ENCODE measurements around the gene SLC11A2. TPM values are rescaled to one million over a fixed set of nuclear protein-coding genes. Genes with fewer than 3 reads are reported as not detected.

Gene SLC11A2
- 51.8 and 52.1 TPM in 2 replicates for total RNA-seq

DNA sequence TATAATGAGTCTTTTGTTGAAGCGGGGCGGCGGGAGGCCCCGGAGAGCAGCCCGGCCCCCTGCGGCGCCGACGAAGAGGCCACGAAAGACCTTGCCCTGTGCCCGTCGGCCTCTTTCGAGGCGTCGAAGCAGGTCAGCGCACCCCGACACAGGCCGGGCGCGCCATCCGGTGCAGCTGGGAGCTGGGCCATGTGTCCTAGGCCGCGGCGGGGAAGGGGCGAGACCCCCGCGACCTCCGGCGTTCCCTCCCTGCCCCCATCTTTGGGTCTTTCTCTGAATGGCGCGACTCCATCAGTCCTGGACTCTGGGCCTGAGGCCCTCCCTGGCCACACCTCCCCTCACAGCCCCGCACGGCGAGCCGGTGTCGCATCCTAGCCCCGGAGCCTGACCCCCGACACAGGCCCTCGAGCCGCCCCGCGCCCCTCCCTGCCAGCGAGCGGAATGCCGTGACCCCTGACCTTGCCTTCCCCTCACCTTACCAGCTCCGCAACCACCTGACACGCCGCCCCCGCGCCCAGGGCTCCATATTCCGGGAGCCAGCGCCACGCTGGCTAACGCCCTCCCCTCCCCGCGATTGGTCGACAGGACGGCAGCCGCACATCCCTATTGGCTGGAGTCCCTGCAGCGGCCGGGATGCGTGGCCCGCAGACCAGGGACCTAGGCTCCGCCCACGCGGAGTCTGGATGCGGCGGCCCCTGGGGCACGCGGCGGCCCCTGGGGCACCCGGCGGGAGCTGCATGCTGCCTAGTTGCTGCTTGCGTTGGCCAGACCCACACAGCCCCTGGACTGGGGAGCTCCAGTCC, at the start of gene SLC11A2:
SLC11A2 (minus strand) TSS at position 549 of the 803 bp plus-strand sequence. CDS start 15,656 bp downstream, outside the sequence.
- intact Hi-C loops (cut with micrococcal nuclease): loop anchor here (1.0 to 10.0 kb wide), 12 partner anchors 17 to 929 kb away; partner anchors contain the start of genes ACVR1B, CSRNP2, DAZAP2 and LARP4

DNA sequence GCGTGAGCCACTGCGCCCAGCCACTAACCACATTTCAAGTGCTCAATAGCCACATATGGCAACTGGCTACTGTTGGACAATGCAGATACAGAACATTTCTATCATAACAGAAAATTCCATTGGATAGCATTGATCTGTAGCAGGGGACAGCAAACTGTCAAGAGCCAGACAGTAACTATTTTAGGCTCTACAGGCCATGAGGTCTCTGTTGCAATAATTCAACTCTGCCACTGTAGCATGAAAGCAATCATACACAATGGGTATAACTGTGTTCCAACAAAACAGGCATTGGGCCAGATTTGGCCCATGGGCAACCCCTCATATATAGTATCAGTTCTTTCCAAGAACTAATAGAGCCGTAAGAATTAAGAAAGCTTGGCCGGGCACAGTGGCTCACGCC, 49.2 kb upstream of the SLC11A2 start:
- intact Hi-C loops (cut with micrococcal nuclease): no loop called here

DNA sequence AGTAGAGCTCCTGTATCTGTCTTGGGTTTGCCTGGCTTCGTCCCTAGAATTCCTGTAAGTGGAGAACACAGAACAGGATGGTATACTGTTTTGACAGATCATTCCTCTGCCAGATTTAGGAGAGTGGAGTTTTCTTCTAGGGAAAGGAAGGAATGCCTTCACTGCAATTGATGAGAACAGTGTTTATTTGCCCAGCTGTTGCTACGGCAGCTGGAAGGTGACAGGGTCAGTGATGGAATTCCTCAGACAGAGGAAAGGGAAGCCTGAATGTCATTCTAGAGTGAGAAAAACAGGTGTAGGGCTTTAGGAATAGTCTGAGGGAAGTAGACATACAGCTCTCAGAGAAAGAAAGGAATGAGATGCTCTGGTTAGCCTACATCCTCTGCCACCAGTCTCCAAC, 45.5 kb upstream of the SLC11A2 start:
- intact Hi-C loops (cut with micrococcal nuclease): no loop called here

GRCh38 chr12:51070004-51070403, 43.8 kb upstream of the SLC11A2 start:
- intact Hi-C loops (cut with micrococcal nuclease): no loop called here

DNA sequence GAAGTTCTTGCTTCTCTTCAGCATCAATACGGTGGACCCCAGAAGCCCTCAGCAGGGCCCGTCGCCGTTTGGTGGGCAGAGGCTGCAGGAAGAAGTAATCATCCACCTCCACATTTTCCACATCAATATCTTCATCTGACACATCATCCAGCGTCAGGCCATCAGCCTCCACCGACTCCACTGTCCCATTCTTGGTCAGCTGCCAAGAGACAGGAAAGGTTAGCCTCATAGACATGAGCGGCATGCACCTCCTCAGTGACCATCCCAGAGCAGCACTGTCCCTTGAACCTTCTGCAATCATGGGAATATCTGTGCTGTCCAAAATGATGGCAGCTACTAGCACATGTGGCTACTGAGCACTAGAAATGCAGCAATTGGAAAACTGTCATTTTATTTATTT, 41.6 kb upstream of the SLC11A2 start:
- intact Hi-C loops (cut with micrococcal nuclease): no loop called here

DNA sequence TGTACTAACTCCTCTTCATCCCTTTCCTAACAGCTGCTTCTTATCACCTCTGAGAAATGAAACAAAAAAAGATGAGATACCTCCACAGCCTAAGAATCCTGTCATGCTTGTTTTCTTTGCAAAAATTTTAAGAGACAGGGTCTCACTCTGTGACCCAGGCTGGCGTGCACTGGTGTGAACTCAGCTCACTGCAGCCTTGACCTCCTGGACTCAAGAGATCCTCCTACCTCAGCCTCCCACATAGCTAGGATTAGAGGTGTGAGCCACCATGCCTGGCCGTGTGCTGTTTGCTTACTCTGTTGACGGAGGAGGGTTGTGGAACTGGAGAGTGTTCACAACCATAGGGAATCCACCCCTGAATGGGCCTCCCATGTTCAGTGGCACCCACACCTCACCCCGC, 41.0 kb upstream of the SLC11A2 start:
- intact Hi-C loops (cut with micrococcal nuclease): no loop called here

GRCh38 chr12:51065530-51065929, 39.3 kb upstream of the SLC11A2 start:
- intact Hi-C loops (cut with micrococcal nuclease): no loop called here

DNA sequence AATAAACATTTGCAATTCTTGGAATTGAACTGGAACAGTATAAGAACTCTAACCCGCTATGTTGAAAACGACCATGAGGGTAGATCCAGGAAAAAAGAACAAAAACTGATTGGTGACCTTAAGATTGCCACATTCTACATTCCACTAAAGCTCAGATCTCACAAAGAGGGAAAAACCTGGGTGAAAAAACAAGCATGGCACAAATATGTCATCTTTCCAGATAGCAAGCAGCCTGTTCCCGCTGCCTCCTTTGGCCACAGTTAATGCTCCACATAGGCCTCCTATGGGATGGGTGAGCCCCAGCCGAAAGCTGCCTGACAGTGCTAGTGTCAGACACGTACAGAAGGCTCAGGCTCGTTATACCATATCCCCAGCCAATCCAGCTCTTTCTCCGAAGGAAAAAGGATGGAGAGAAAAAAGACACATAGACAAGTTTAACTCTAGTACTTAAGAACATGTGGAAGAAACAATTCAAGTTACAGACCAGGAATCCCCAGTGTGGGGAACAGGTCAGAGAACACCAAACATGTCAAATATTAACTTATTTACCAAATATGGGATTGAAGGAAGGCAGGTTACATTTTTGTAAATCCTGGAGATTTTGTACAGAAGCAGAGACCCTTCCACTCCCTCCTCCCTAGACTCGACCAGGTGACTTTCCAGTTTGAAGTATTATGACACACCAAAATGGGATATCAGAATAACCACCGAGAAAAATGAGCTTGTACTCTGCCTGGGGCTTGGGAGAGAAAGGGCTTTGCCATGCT, 36.6 kb upstream of the SLC11A2 start:
- intact Hi-C loops (cut with micrococcal nuclease): no loop called here

- intact Hi-C loops (cut with micrococcal nuclease): no loop called here
These were observed 32.9 kb upstream of the SLC11A2 start for GRCh38 chr12:51059086-51059485.

- intact Hi-C loops (cut with micrococcal nuclease): no loop called here
These were observed 30.1 kb upstream of the SLC11A2 start for GRCh38 chr12:51056242-51056641.

DNA sequence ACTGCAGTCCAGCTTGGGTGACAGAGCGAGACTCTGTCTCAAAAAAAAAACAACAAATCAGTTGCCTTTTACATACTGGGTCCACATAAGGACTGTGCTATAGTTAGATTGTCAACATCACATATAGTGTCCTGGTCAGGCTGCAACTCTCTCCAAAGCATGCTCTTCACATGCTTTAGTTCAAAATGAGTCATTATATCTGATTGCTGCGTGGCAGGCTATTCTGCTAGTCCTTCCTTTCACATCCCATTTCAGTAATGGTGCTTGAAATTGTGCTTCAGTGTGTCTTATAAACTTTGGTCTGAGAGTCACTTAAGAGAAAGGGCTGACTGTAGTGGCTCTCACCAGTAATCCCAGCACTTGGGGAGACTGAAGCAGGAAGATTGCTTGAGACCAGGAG, 28.9 kb upstream of the SLC11A2 start:
- intact Hi-C loops (cut with micrococcal nuclease): no loop called here

GRCh38 chr12:51051787-51052186, 25.6 kb upstream of the SLC11A2 start:
- intact Hi-C loops (cut with micrococcal nuclease): no loop called here

- intact Hi-C loops (cut with micrococcal nuclease): loop anchor here (2.0 kb wide), 2 partner anchors 215 to 1025 kb away; partner anchors contain the start of gene RACGAP1
These were observed 23.3 kb upstream of the SLC11A2 start for GRCh38 chr12:51049525-51049924.

- intact Hi-C loops (cut with micrococcal nuclease): loop anchor here (1.0 to 2.0 kb wide), 10 partner anchors 23 to 1024 kb away; partner anchors contain the start of genes CSRNP2, POU6F1 and RACGAP1
These were observed 22.6 kb upstream of the SLC11A2 start for GRCh38 chr12:51048661-51049251.

- intact Hi-C loops (cut with micrococcal nuclease): loop anchor here (1.0 to 2.0 kb wide), 12 partner anchors 23 to 1023 kb away; partner anchors contain the start of genes CSRNP2, LARP4, POU6F1 and RACGAP1
These were observed 21.7 kb upstream of the SLC11A2 start, which contains the start of gene LETMD1 for GRCh38 chr12:51047655-51048540. Gene LETMD1, plus strand, starts transcription at chr12:51048327. Its CDS starts 30 bp downstream, at chr12:51048357.

DNA sequence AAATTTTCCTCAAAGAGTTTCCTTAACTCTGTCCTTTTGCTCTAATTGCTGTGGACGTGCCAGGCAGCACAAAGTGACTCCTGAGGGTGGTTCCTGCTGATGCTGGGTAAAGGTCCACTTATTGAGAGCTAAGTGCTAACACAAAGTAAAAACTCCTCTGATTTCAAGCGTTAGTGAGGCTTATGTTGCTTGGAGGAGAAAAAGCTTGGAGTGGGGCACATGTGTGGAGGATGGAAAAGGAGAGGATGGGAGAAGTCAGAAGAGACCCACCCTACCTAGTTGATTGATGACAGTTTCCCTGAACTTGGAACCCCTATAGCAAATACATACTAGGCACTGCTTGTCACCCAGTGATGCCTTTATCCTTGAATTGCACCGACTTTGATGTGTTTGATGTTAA, 10.1 kb upstream of the SLC11A2 start:
- intact Hi-C loops (cut with micrococcal nuclease): no loop called here

- intact Hi-C loops (cut with micrococcal nuclease): no loop called here
These were observed 7.4 kb upstream of the SLC11A2 start for GRCh38 chr12:51033457-51034089.

DNA sequence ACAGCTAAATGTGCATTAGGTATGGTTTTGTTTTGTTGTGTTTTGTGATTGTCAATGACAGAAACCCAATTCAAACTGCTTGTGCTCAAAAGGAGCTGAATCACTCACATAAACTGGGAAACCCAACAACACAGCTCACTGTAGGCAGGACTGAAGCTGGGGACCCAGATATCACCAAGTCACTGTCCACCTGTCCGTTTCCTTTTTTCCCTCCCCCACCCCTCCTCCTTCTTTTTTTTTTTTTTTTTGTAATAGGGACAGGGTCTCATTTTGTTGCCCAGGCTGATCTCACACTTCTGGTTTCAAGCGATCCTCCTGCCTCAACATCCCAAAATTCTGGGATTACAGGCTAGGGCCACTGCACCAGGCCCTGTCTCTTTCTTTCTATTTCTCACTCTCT, 6.9 kb upstream of the SLC11A2 start:
- intact Hi-C loops (cut with micrococcal nuclease): no loop called here

DNA sequence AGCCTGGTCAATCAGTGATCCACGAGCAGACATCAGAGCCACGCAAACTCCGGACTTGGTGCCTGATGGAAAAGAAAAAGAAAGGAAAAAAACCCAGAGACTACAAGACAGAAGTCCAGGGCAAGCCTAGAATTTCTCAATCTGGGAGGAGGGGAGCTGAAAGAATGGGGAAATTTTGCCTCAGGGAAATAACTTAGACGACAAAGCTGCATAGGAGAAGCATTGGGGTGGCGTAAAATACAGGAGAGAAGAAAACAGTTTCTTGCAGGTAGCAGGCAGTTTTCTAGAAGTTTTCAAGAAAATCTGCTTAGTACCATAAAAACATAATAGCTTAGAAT, 2.6 kb upstream of the SLC11A2 start:
- intact Hi-C loops (cut with micrococcal nuclease): loop anchor here (1.0 to 10.0 kb wide), 5 partner anchors 203 to 926 kb away; partner anchors contain the start of genes ACVR1B and LARP4

Measured in T-helper 1 cell treated with Interleukin-12 subunit alpha and Interleukin-12 subunit beta and Interleukin-4 antibody, amounts not matched to agents 30 ng/mL and 1 ng/mL, for 36 hours (primary cell).